CD4-positive, CD25-positive, alpha-beta regulatory T cell (primary cell): ENCODE measurements around the gene MASP1. TPM values are rescaled to one million over a fixed set of nuclear protein-coding genes. Genes with fewer than 3 reads are reported as not detected.

Experiments
- ATAC-seq, 2 donors: fragments of 150-1000 bp; cut with Tn5 transposase; one replicate each; pipeline ENCODE4 v1.10.0; 2021; ENCODE audit warnings: low read depth in 2 of 2, moderate number of reproducible peaks in 2 of 2, moderate library complexity in 1 of 2
- DNase-seq, 3 donors: peaks; one replicate each; pipeline versions ENCODE4 v3.0.0 to v3.0.0-alpha.2; 2012 to 2022; ENCODE audit warnings: mixed read lengths in 1 of 3
- H3K27ac ChIP-seq: one replicate; pipeline ENCODE4 v1.7.0; 2013; ENCODE audit warnings: mild to moderate bottlenecking, low read length; ENCODE audit not compliant: insufficient read depth, poor library complexity, severe bottlenecking
- H3K27me3 ChIP-seq: one replicate; pipeline ENCODE4 v1.7.0; 2013; ENCODE audit warnings: low read length; ENCODE audit not compliant: control insufficient read depth, insufficient read depth
- H3K36me3 ChIP-seq: one replicate; pipeline ENCODE4 v1.7.0; 2013; ENCODE audit warnings: mild to moderate bottlenecking, low read length, moderate library complexity; ENCODE audit not compliant: control insufficient read depth, insufficient read depth
- H3K4me1 ChIP-seq: 2 replicates; pipeline ENCODE4 v1.7.0; 2013; ENCODE audit warnings: mild to moderate bottlenecking, low read length; ENCODE audit not compliant: insufficient read depth, control insufficient read depth, poor library complexity, severe bottlenecking
- H3K4me3 ChIP-seq: one replicate; pipeline ENCODE4 v1.7.0; 2013; ENCODE audit warnings: low read depth, mild to moderate bottlenecking, low read length, moderate library complexity
- H3K9me3 ChIP-seq, 2 experiments: 1 replicate in 1 of 2; 2 replicates in 1 of 2; pipeline ENCODE4 v1.7.0; 2013; ENCODE audit warnings: low read length in 2 of 2, mild to moderate bottlenecking in 1 of 2, moderate library complexity in 1 of 2; ENCODE audit not compliant: control insufficient read depth in 2 of 2
- H3K27ac Mint-ChIP-seq, 3 donors: one replicate each; pipeline ENCODE4 v1.8.0; 2020 to 2022; ENCODE audit warnings: mild to moderate bottlenecking in 3 of 3, mixed read lengths in 3 of 3, moderate library complexity in 2 of 3
- H3K27me3 Mint-ChIP-seq: one replicate; pipeline ENCODE4 v1.8.0; 2022; ENCODE audit warnings: mild to moderate bottlenecking, mixed read lengths
- H3K36me3 Mint-ChIP-seq: one replicate; pipeline ENCODE4 v1.8.0; 2020; ENCODE audit warnings: mixed read lengths
- H3K4me1 Mint-ChIP-seq, 4 donors: one replicate each; pipeline ENCODE4 v1.8.0; 2020 to 2022; ENCODE audit warnings: mixed read lengths in 4 of 4, mild to moderate bottlenecking in 1 of 4
- H3K4me3 Mint-ChIP-seq, 4 donors: one replicate each; pipeline ENCODE4 v1.8.0; 2020 to 2022; ENCODE audit warnings: mild to moderate bottlenecking in 4 of 4, mixed read lengths in 4 of 4, moderate library complexity in 3 of 4
- H3K9me3 Mint-ChIP-seq, 7 donors: one replicate each; pipeline ENCODE4 v1.8.0; 2020 to 2022; ENCODE audit warnings: mixed read lengths in 7 of 7, mild to moderate bottlenecking in 3 of 7, moderate library complexity in 2 of 7
- polyA plus RNA-seq, 4 donors: library from polyadenylated mRNA; unstranded; fragments of 300-500 nt; fragmentation: Illumina TruSeq; gene quantifications; one replicate each; pipeline ENCODE4 v1.2.3, GENCODE V29; 2021
- total RNA-seq: library from RNA; stranded (reverse); gene quantifications from one replicate; pipeline ENCODE4 v1.2.3, GENCODE V29; 2022

Gene MASP1
- total and polyA plus RNA-seq, 5 donors from 2014 or later = not detected

GRCh38 chr3:187310226-187310625 is 18.7 kb upstream of the MASP1 start:
- Mint-ChIP-seq H3K9me3 (peaks cover 0 to 2% (median 0%) of the 10 kb centered on the region in 7 donors), H3K4me1 (no peaks in the 10 kb centered on the region), H3K27me3 (peaks cover 36% of the 10 kb centered on the region), H3K4me3 (no peak overlapping the region), H3K36me3 (no peaks in the 10 kb centered on the region), H3K27ac (no peak overlapping the region)
- H3K27ac ChIP-seq = no peak overlapping the region
- no peaks in the 10 kb centered on the region for H3K4me1 ChIP-seq
- H3K9me3 ChIP-seq = no peaks in the 10 kb centered on the region
- H3K4me3 ChIP-seq = no peak overlapping the region
- H3K27me3 ChIP-seq = peaks cover 14% of the 10 kb centered on the region
- DNase-seq = no peak
- no peaks in the 10 kb centered on the region for H3K36me3 ChIP-seq
- no peak for ATAC-seq

- Histone ChIP-seq H3K27ac (no peak overlapping the region), H3K4me1 (no peaks in the 10 kb centered on the region), H3K27me3 (peaks cover 6% of the 10 kb centered on the region), H3K9me3 (no peaks in the 10 kb centered on the region), H3K4me3 (no peak overlapping the region), H3K36me3 (no peaks in the 10 kb centered on the region)
- Mint-ChIP-seq H3K36me3 (no peaks in the 10 kb centered on the region), H3K9me3 (peaks cover 0 to 3% (median 0%) of the 10 kb centered on the region in 7 donors), H3K4me3 (no peak overlapping the region), H3K27ac (no peak overlapping the region), H3K27me3 (peaks cover 24% of the 10 kb centered on the region), H3K4me1 (no peaks in the 10 kb centered on the region)
- ATAC-seq = no peak
- no peak for DNase-seq
Observed at GRCh38 chr3:187305881-187306280, 14.3 kb upstream of the MASP1 start.

- no peak overlapping the region for H3K4me3 ChIP-seq
- peaks cover 19% of the 10 kb centered on the region for H3K27me3 Mint-ChIP-seq
- no peak overlapping the region for H3K27ac Mint-ChIP-seq
- no peaks in the 10 kb centered on the region for H3K4me1 ChIP-seq
- ATAC-seq (no peak), DNase-seq (no peak)
- no peaks in the 10 kb centered on the region for H3K9me3 ChIP-seq
- H3K4me3 Mint-ChIP-seq = no peak overlapping the region
- H3K36me3 ChIP-seq = no peaks in the 10 kb centered on the region
- no peaks in the 10 kb centered on the region for H3K36me3 Mint-ChIP-seq
- H3K4me1 Mint-ChIP-seq = no peaks in the 10 kb centered on the region
- no peak overlapping the region for H3K27ac ChIP-seq
- H3K9me3 Mint-ChIP-seq = peaks cover 0 to 3% (median 1%) of the 10 kb centered on the region in 7 donors
- peaks cover 7% of the 10 kb centered on the region for H3K27me3 ChIP-seq
Observed at GRCh38 chr3:187299611-187300010, 8.1 kb upstream of the MASP1 start.

- no peak overlapping the region for H3K4me3 ChIP-seq
- no peaks in the 10 kb centered on the region for H3K36me3 ChIP-seq
- no peak for DNase-seq
- ATAC-seq = no peak
- H3K27ac ChIP-seq = no peak overlapping the region
- H3K9me3 ChIP-seq = no peaks in the 10 kb centered on the region
- peaks cover 3% of the 10 kb centered on the region for H3K27me3 ChIP-seq
- Mint-ChIP-seq H3K36me3 (no peaks in the 10 kb centered on the region), H3K27me3 (peaks cover 16% of the 10 kb centered on the region), H3K4me3 (no peak overlapping the region), H3K9me3 (peaks cover 0 to 3% (median 0%) of the 10 kb centered on the region in 7 donors), H3K27ac (no peak overlapping the region), H3K4me1 (no peaks in the 10 kb centered on the region)
- no peaks in the 10 kb centered on the region for H3K4me1 ChIP-seq
Observed at GRCh38 chr3:187296911-187297310, 5.4 kb upstream of the MASP1 start.

- no peak overlapping the region for H3K4me3 Mint-ChIP-seq
- H3K27ac Mint-ChIP-seq = no peak overlapping the region
- Histone ChIP-seq H3K9me3 (no peaks in the 10 kb centered on the region), H3K27me3 (peaks cover 5% of the 10 kb centered on the region), H3K27ac (no peak overlapping the region), H3K4me3 (no peak overlapping the region), H3K4me1 (no peaks in the 10 kb centered on the region), H3K36me3 (no peaks in the 10 kb centered on the region)
- H3K36me3 Mint-ChIP-seq = no peaks in the 10 kb centered on the region
- ATAC-seq = no peak
- H3K27me3 Mint-ChIP-seq = peaks cover 15% of the 10 kb centered on the region
- H3K4me1 Mint-ChIP-seq = no peaks in the 10 kb centered on the region
- H3K9me3 Mint-ChIP-seq = peaks cover 0 to 3% (median 0%) of the 10 kb centered on the region in 7 donors
- DNase-seq = no peak
Observed at GRCh38 chr3:187296058-187296457, 4.5 kb upstream of the MASP1 start.

GRCh38 chr3:187295316-187296034 is 3.9 kb upstream of the MASP1 start:
- Mint-ChIP-seq H3K36me3 (no peaks in the 10 kb centered on the region), H3K27me3 (peaks cover 20% of the 10 kb centered on the region)

GRCh38 chr3:187293516-187294430 is 2.2 kb upstream of the MASP1 start:
- Mint-ChIP-seq H3K27ac (no peak overlapping the region), H3K9me3 (peaks cover 0 to 3% (median 0%) of the 10 kb centered on the region in 7 donors), H3K27me3 (peaks cover 19% of the 10 kb centered on the region), H3K4me1 (no peaks in the 10 kb centered on the region), H3K4me3 (no peak overlapping the region), H3K36me3 (no peaks in the 10 kb centered on the region)
- Histone ChIP-seq H3K9me3 (no peaks in the 10 kb centered on the region), H3K27ac (no peak overlapping the region), H3K4me1 (no peaks in the 10 kb centered on the region), H3K4me3 (no peak overlapping the region), H3K27me3 (peaks cover 7% of the 10 kb centered on the region), H3K36me3 (no peaks in the 10 kb centered on the region)
- no peak for ATAC-seq
- DNase-seq = no peak

More at GRCh38 chr3:187295316-187296034, 3.9 kb upstream of the MASP1 start:
- peaks cover 0 to 3% (median 0%) of the 10 kb centered on the region in 7 donors for H3K9me3 Mint-ChIP-seq
- peaks cover 5% of the 10 kb centered on the region for H3K27me3 ChIP-seq
- no peak overlapping the region for H3K4me3 ChIP-seq
- H3K4me3 Mint-ChIP-seq = no peak overlapping the region
- H3K36me3 ChIP-seq = no peaks in the 10 kb centered on the region
- H3K4me1 Mint-ChIP-seq = no peaks in the 10 kb centered on the region
- ATAC-seq = no peak
- H3K27ac Mint-ChIP-seq = no peak overlapping the region
- no peaks in the 10 kb centered on the region for H3K4me1 ChIP-seq
- no peak for DNase-seq
- no peaks in the 10 kb centered on the region for H3K9me3 ChIP-seq
- no peak overlapping the region for H3K27ac ChIP-seq
